ENCODE data around the gene ABLIM1. TPM values are rescaled to one million over a fixed set of nuclear protein-coding genes. Genes with fewer than 3 reads are reported as not detected.

Gene ABLIM1
- polyA plus RNA-seq, 3 donors = 0.33 to 0.91 (median 0.57) TPM

DNA sequence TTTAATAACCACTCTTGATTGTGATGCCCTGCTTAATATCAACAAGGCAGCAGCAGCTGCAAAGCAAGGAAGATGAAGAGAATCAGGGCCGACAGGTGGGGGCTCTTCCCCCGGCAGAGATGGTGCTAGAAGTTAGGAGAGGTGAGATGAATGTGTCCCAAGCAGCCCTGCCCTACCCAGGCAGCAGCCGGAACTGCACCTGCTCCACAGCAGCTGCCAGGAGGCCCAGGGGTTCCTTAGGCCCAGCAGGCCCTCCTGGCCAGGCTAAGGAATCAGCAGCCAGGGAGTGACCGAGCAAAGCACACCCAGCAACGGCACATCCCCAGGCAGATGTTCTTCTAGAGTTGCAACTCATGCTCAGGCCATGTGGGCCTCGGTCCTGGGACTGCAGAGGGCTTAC lies 271.6 kb downstream of the ABLIM1 start:
- no peaks in the 10 kb centered on the region for H3K4me1 Mint-ChIP-seq
- no peaks in the 10 kb centered on the region for H3K36me3 ChIP-seq (replicated peaks in 1 of 2; ENCODE audit: control insufficient read depth in 1 of 2, insufficient read depth in 2 of 2, low read length in 2 of 2)
- H3K4me3 Mint-ChIP-seq = no peak overlapping the region
- H3K4me1 ChIP-seq (ENCODE audit: control insufficient read depth in 1 of 2, insufficient read depth in 2 of 2, low read length in 2 of 2) = no peaks in the 10 kb centered on the region
- H3K27ac Mint-ChIP-seq = no peak overlapping the region
- H3K4me2 ChIP-seq (replicated peaks; ENCODE audit: extremely low read depth, low read length, poor library complexity, severe bottlenecking) = no peak overlapping the region
- WGBS (ENCODE audit: insufficient coverage) = 100% methylated on average over 6 of the region's 6 CpGs
- intact Hi-C loops (cut with micrococcal nuclease) = no loop called here
- H2AFZ ChIP-seq (ENCODE audit: insufficient read depth, low read depth, low read length, poor library complexity, severe bottlenecking) = no peak overlapping the region
- H3K27me3 ChIP-seq (ENCODE audit: control insufficient read depth in 2 of 2, insufficient read depth in 2 of 2, low read length in 2 of 2) = no peaks in the 10 kb centered on the region
- no peaks in the 10 kb centered on the region for H3K9me3 ChIP-seq (replicated peaks in 1 of 2; ENCODE audit: control insufficient read depth in 1 of 2, insufficient read depth in 1 of 2, low read length in 2 of 2)
- H3K79me2 ChIP-seq (ENCODE audit: insufficient read depth, low read length) = no peaks in the 10 kb centered on the region
- peaks cover 5 to 12% (median 10%) of the 10 kb centered on the region in 3 donors for H3K27me3 Mint-ChIP-seq (ENCODE audit: low read depth in 3 of 3)
- TF ChIP-seq, protein P1, sequence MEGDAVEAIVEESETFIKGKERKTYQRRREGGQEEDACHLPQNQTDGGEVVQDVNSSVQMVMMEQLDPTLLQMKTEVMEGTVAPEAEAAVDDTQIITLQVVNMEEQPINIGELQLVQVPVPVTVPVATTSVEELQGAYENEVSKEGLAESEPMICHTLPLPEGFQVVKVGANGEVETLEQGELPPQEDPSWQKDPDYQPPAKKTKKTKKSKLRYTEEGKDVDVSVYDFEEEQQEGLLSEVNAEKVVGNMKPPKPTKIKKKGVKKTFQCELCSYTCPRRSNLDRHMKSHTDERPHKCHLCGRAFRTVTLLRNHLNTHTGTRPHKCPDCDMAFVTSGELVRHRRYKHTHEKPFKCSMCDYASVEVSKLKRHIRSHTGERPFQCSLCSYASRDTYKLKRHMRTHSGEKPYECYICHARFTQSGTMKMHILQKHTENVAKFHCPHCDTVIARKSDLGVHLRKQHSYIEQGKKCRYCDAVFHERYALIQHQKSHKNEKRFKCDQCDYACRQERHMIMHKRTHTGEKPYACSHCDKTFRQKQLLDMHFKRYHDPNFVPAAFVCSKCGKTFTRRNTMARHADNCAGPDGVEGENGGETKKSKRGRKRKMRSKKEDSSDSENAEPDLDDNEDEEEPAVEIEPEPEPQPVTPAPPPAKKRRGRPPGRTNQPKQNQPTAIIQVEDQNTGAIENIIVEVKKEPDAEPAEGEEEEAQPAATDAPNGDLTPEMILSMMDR (IDR thresholded peaks at IDR 0.05) = no peak
- no peak overlapping the region for H3K27ac ChIP-seq (ENCODE audit: low read depth in 1 of 2, low read length in 2 of 2)
- H3K4me3 ChIP-seq (replicated peaks in 1 of 3; ENCODE audit: low read depth in 2 of 3, low read length in 3 of 3) = no peak overlapping the region
- no peaks in the 10 kb centered on the region for H3K9me3 Mint-ChIP-seq
- no peak overlapping the region for H3K9ac ChIP-seq (ENCODE audit: insufficient read depth, low read length, poor library complexity, severe bottlenecking)
- no peak for DNase-seq
- no peaks in the 10 kb centered on the region for H4K20me1 ChIP-seq (ENCODE audit: insufficient read depth, low read length)
- H3K36me3 Mint-ChIP-seq = no peaks in the 10 kb centered on the region

DNA sequence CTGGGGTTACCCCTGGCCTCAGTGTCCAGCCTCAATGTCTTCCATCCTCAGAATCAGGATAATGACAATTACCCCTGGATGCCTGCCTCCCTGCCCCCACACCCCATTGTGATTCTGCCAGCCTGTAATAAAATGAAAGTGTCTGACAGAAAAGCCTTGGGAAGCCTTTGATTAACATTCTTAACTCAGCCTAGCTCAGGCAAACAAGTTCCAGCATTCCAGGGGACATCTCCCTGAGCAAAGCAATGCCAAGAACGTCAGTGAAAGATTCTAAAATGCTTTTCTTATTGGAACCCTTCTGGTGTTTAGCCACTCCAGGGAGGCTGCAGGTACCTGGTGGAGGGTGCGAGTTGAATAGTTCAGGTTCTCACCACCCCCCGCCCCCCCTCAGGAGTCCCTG lies 272.5 kb downstream of the ABLIM1 start:
- no peaks in the 10 kb centered on the region for H3K36me3 ChIP-seq (replicated peaks in 1 of 2; ENCODE audit: control insufficient read depth in 1 of 2, insufficient read depth in 2 of 2, low read length in 2 of 2)
- TF ChIP-seq, protein P1 (IDR thresholded peaks at IDR 0.05) = no peak
- 67% methylated on average over 1 of the region's 3 CpGs for WGBS (ENCODE audit: insufficient coverage)
- H3K9me3 ChIP-seq (replicated peaks in 1 of 2; ENCODE audit: control insufficient read depth in 1 of 2, insufficient read depth in 1 of 2, low read length in 2 of 2) = no peaks in the 10 kb centered on the region
- Mint-ChIP-seq H3K27ac (no peak overlapping the region), H3K9me3 (no peaks in the 10 kb centered on the region), H3K4me1 (no peaks in the 10 kb centered on the region), H3K4me3 (no peak overlapping the region), H3K27me3 (ENCODE audit: low read depth in 3 of 3) (peaks cover 3 to 10% (median 9%) of the 10 kb centered on the region in 3 donors), H3K36me3 (no peaks in the 10 kb centered on the region)
- H3K4me2 ChIP-seq (replicated peaks; ENCODE audit: extremely low read depth, low read length, poor library complexity, severe bottlenecking) = no peak overlapping the region
- no peaks in the 10 kb centered on the region for H3K4me1 ChIP-seq (ENCODE audit: control insufficient read depth in 1 of 2, insufficient read depth in 2 of 2, low read length in 2 of 2)
- H3K9ac ChIP-seq (ENCODE audit: insufficient read depth, low read length, poor library complexity, severe bottlenecking) = no peak overlapping the region
- no peak overlapping the region for H3K27ac ChIP-seq (ENCODE audit: low read depth in 1 of 2, low read length in 2 of 2)
- intact Hi-C loops (cut with micrococcal nuclease) = no loop called here
- H2AFZ ChIP-seq (ENCODE audit: insufficient read depth, low read depth, low read length, poor library complexity, severe bottlenecking) = no peak overlapping the region
- no peaks in the 10 kb centered on the region for H3K27me3 ChIP-seq (ENCODE audit: control insufficient read depth in 2 of 2, insufficient read depth in 2 of 2, low read length in 2 of 2)
- H4K20me1 ChIP-seq (ENCODE audit: insufficient read depth, low read length) = no peaks in the 10 kb centered on the region
- DNase-seq = no peak
- H3K4me3 ChIP-seq (replicated peaks in 1 of 3; ENCODE audit: low read depth in 2 of 3, low read length in 3 of 3) = no peak overlapping the region
- H3K79me2 ChIP-seq (ENCODE audit: insufficient read depth, low read length) = no peaks in the 10 kb centered on the region

All from CD14-positive monocyte (primary cell).